NT2/D1 (cell line): ENCODE data around the gene NDUFS6.

ENCODE experiments used
- DNase-seq: peaks from one replicate; pipeline ENCODE4 v3.0.0-alpha.2; 2011; ENCODE audit warnings: low read depth, low spot score
- H3K27me3 ChIP-seq: 2 replicates; pipeline ENCODE4 v1.6.0; 2011; ENCODE audit warnings: mild to moderate bottlenecking; ENCODE audit not compliant: insufficient read length, insufficient read depth
- H3K36me3 ChIP-seq: 2 replicates; pipeline ENCODE4 v1.6.1; 2011; ENCODE audit warnings: mild to moderate bottlenecking, low read length, mixed read lengths; ENCODE audit not compliant: insufficient read depth, insufficient read length
- H3K4me1 ChIP-seq: 2 replicates; pipeline ENCODE4 v1.5.1; 2011; ENCODE audit not compliant: insufficient read depth, insufficient read length
- H3K4me3 ChIP-seq: 2 replicates; pipeline ENCODE4 v1.5.1; 2011; ENCODE audit warnings: low read depth; ENCODE audit not compliant: insufficient read length
- H3K9ac ChIP-seq: 2 replicates; pipeline ENCODE4 v1.6.0; 2011; ENCODE audit warnings: low read depth; ENCODE audit not compliant: insufficient read length
- H3K9me3 ChIP-seq: 2 replicates; pipeline ENCODE4 v1.5.1; 2011; ENCODE audit warnings: mild to moderate bottlenecking, low read length; ENCODE audit not compliant: insufficient read depth
- SUZ12 ChIP-seq: IDR thresholded peaks from 2 replicates; pipeline ENCODE4 v1.6.1; 2011; ENCODE audit not compliant: insufficient read length, insufficient read depth; ENCODE audit errors: extremely low read depth
- YY1 ChIP-seq: IDR thresholded peaks from 2 replicates; pipeline ENCODE4 v1.6.1; 2011; ENCODE audit not compliant: insufficient read length, insufficient read depth
- ZNF274 ChIP-seq: IDR thresholded peaks from 2 replicates; pipeline ENCODE4 v1.6.1; 2011; ENCODE audit warnings: mild to moderate bottlenecking, low read depth, low read length

The NDUFS6 gene

GRCh38 chr5:1756481-1756880 lies 44.7 kb upstream of the NDUFS6 start:
- TF ChIP-seq YY1 (no peak), SUZ12 (no peak), ZNF274 (no peak)
- no peaks in the 10 kb centered on the region for H3K4me1 ChIP-seq
- no peak for DNase-seq
- no peaks in the 10 kb centered on the region for H3K36me3 ChIP-seq
- no peak overlapping the region for H3K4me3 ChIP-seq
- no peaks in the 10 kb centered on the region; the same call in 1 of the 2 replicates for H3K9me3 ChIP-seq
- no peak overlapping the region for H3K9ac ChIP-seq
- no peaks in the 10 kb centered on the region for H3K27me3 ChIP-seq

- Histone ChIP-seq H3K4me3 (no peak overlapping the region), H3K4me1 (no peaks in the 10 kb centered on the region), H3K9ac (no peak overlapping the region), H3K27me3 (no peaks in the 10 kb centered on the region), H3K36me3 (no peaks in the 10 kb centered on the region), H3K9me3 (no peaks in the 10 kb centered on the region; the same call in 1 of the 2 replicates)
- DNase-seq = no peak
- TF ChIP-seq ZNF274 = no peak
- no peak for TF ChIP-seq YY1
- TF ChIP-seq SUZ12 = no peak
Observed at GRCh38 chr5:1757511-1757910, 43.7 kb upstream of the NDUFS6 start.

GRCh38 chr5:1758574-1758973 lies 42.6 kb upstream of the NDUFS6 start:
- Histone ChIP-seq H3K4me1 (no peaks in the 10 kb centered on the region), H3K27me3 (no peaks in the 10 kb centered on the region), H3K36me3 (no peaks in the 10 kb centered on the region), H3K9ac (no peak overlapping the region), H3K4me3 (no peak overlapping the region), H3K9me3 (no peaks in the 10 kb centered on the region; the same call in 1 of the 2 replicates)
- DNase-seq = no peak
- TF ChIP-seq YY1 (no peak), SUZ12 (no peak), ZNF274 (no peak)

GRCh38 chr5:1759378-1759970 lies 41.7 kb upstream of the NDUFS6 start:
- Histone ChIP-seq H3K9me3 (no peaks in the 10 kb centered on the region; the same call in 1 of the 2 replicates), H3K27me3 (no peaks in the 10 kb centered on the region), H3K4me1 (no peaks in the 10 kb centered on the region), H3K4me3 (no peak overlapping the region), H3K36me3 (no peaks in the 10 kb centered on the region), H3K9ac (no peak overlapping the region)
- TF ChIP-seq SUZ12 = no peak
- TF ChIP-seq YY1 = no peak
- TF ChIP-seq ZNF274 = no peak
- DNase-seq = no peak

GRCh38 chr5:1760231-1760630 lies 41.0 kb upstream of the NDUFS6 start:
- Histone ChIP-seq H3K4me1 (no peaks in the 10 kb centered on the region), H3K4me3 (no peak overlapping the region), H3K27me3 (no peaks in the 10 kb centered on the region), H3K36me3 (no peaks in the 10 kb centered on the region), H3K9me3 (no peaks in the 10 kb centered on the region; the same call in 1 of the 2 replicates), H3K9ac (no peak overlapping the region)
- no peak for DNase-seq
- no peak for TF ChIP-seq YY1
- TF ChIP-seq SUZ12 = no peak
- no peak for TF ChIP-seq ZNF274

GRCh38 chr5:1760656-1761452 lies 40.4 kb upstream of the NDUFS6 start:
- no peak for DNase-seq
- Histone ChIP-seq H3K4me3 (no peak overlapping the region), H3K36me3 (no peaks in the 10 kb centered on the region), H3K9ac (no peak overlapping the region), H3K9me3 (no peaks in the 10 kb centered on the region; the same call in 1 of the 2 replicates), H3K4me1 (no peaks in the 10 kb centered on the region), H3K27me3 (no peaks in the 10 kb centered on the region)
- TF ChIP-seq SUZ12 (no peak), ZNF274 (no peak), YY1 (no peak)

GRCh38 chr5:1761453-1761755 lies 39.8 kb upstream of the NDUFS6 start:
- H3K4me3 ChIP-seq = no peak overlapping the region
- no peak overlapping the region for H3K9ac ChIP-seq
- no peak for TF ChIP-seq SUZ12
- TF ChIP-seq ZNF274 = no peak
- TF ChIP-seq YY1 = no peak
- H3K9me3 ChIP-seq = no peaks in the 10 kb centered on the region; the same call in 1 of the 2 replicates
- H3K4me1 ChIP-seq = no peaks in the 10 kb centered on the region
- H3K36me3 ChIP-seq = no peaks in the 10 kb centered on the region
- H3K27me3 ChIP-seq = no peaks in the 10 kb centered on the region
- no peak for DNase-seq
